Right kidney (tissue), 1 donor: ENCODE measurements around the gene PCDHGC5.

Experiments used
- DNase-seq: peaks from one replicate; pipeline ENCODE4 v3.0.0-alpha.2; 2016

PCDHGC5 gene

GRCh38 chr5:141490771-141491170 is 1.9 kb downstream of the PCDHGC5 start:
- DNase-seq = no peak

GRCh38 chr5:141491323-141492167 is 2.7 kb downstream of the PCDHGC5 start:
- peak; percentile 66 for DNase-seq

GRCh38 chr5:141492168-141492885 is 3.4 kb downstream of the PCDHGC5 start:
- peak; percentile 69 for DNase-seq

- DNase-seq = no peak
Observed at GRCh38 chr5:141493500-141494422, 4.9 kb downstream of the PCDHGC5 start.

DNA sequence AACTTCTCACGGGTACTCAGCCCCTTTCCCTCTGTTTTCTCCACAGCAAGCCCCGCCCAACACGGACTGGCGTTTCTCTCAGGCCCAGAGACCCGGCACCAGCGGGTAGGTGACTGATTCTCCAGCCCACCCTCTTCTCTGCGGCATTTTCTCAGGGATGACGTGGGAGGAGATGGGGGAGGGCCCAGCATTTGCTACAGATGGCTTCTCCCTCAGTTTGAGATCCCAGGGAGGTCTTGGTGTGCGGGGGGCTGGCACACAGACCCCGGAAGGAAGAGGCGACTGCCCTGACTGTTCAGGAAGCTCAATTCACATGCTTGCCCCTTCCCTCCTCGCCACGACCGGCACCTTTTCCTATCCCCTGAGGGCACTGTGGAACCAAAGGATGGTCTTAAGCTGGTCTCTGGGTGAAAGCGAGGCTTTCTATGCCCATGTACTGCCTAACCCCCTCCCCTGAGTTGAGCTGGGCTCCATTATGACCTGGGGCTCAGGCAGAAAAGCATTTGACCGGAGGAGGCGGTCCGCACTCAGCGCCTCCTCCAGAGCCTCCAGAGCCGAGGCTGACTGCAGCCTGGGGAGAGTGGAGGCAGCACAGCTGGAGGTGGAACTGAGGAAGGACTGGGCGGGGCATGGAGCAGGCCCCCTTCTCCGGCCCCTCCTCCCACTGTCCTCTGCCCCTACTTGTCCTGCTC is 6.0 kb downstream of the PCDHGC5 start:
- peak; percentile 56 for DNase-seq

DNA sequence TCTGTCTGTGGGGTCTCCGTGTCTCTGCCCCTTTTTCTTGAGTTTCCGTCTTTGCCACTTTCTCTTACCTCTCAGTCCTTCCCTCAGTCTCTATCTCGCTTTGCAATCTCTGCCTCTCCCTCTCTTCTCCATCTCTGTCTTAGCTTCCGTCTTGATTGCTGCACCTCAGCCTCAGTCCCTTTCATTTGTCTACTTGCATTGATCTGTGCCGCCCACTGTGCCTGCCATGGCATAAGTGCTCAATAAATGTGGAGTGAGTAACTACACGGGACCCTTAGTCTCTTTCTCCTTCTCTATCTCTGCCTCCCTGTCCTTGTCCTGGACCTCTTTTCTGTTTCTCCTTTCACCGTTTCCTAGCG is 6.6 kb downstream of the PCDHGC5 start:
- no peak for DNase-seq

- no peak for DNase-seq
Observed at GRCh38 chr5:141496038-141496437, 7.2 kb downstream of the PCDHGC5 start.

DNA sequence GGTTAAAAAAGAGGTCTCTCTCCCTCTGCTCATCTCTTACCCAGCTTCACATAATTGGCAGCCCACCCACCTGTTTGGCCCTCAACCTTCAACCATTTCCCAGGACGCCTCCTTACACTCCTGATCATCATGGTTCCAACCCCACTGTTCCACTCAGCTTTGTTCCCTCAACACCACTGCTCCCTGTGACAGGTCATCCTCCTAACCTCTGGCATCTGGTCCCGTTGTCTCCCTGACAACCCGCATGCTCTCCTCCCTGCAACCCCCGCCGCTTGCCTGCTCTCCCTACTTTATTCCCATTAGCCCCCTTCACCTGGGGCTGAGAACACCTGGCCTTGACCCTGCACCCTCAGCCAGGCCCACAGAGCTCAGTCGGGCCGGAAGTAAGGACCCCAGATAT is 12.9 kb downstream of the PCDHGC5 start:
- no peak for DNase-seq

- DNase-seq = no peak
Observed at GRCh38 chr5:141503681-141504080, 14.8 kb downstream of the PCDHGC5 start.

GRCh38 chr5:141504216-141504615 is 15.3 kb downstream of the PCDHGC5 start:
- DNase-seq = no peak

DNA sequence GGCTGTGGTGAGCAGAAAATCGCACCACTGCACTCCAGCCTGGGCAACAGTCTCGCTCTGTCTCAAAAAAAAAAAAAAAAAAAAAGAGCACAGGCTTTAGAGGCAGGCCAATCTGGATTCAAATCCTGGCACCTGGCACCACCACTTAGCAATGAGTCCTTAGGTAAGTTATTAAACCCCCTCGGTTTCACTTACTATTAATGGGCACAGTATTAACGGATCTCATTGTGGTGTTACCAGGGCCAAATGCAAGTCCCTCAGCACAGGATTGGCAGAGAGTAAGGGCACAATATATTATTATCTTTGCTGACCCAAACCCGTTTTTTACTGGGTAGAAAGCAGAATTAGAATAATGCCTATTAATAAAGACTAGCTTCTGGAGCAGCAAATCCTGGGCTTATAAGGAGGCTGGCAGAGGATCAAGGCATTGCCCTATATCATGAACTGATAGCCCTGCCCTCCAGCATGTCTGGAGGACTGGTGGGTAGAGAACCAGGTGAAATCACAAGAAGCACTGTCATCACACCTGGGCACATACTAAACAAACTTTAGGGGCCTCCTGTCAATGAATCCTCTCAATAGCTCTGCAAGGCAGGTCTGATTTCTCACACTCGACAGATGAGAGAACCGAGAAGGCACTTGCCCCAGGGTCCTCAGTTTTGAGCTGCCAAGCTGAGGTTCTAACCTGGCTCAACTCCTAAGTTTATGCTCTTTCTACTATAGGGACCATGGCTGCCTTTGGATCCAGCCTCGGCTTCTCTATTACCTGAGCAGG is 17.7 kb downstream of the PCDHGC5 start:
- DNase-seq = no peak

- peak; percentile 67 for DNase-seq
Observed at GRCh38 chr5:141507387-141508091, 18.7 kb downstream of the PCDHGC5 start.

- peak; percentile 75 for DNase-seq
Observed at GRCh38 chr5:141508440-141508797, 19.5 kb downstream of the PCDHGC5 start.

DNA sequence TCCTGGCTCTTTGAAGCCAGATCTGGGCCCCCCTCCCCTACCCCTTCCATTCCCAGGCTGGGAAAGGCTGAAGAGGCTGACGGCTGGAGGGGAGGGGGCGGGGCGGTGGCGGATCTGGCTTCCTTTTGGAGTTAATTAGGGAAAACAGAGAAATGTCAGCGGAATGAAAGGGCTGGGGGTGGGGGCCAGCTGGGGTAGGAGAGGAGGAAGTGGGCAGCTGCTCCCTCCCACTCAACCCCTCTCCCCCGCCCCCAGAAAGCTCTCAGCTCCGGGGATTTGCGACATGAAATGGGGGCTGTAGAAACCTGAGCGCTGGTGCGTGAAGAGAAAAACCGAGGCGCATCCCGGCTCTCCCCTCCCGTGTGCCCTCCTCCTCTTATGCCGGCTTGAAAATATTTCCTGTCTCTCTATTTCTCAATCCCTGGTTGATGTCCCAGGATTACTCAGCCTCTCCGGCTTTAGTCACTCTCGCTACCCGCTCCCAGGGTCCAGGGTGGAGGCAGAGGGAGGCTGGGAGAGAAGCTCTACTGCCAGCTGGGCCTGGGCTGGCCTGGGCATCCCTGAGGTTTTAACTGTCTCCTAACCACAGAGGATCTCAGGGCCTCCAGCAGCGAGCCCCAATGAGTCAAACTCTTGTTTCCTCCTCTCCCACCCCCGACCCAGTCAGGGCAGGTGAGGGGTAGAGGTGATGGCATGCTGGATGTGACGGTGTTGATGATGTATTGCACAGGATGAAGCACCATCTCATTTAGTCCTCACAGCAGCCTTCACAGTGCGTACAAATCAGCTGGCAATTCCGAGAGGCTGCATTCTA is 20.1 kb downstream of the PCDHGC5 start:
- peak; percentile 70 for DNase-seq

- DNase-seq = no peak
Observed at GRCh38 chr5:141510160-141510559, 21.3 kb downstream of the PCDHGC5 start.

GRCh38 chr5:141510850-141511601 is 22.1 kb downstream of the PCDHGC5 start:
- DNase-seq = no peak

GRCh38 chr5:141511771-141512325 is 23.0 kb downstream of the PCDHGC5 start:
- DNase-seq = no peak

- DNase-seq = peak; percentile 80
Observed at GRCh38 chr5:141512390-141512910, 23.6 kb downstream of the PCDHGC5 start.
